ENCODE results near the gene IFT81.
A peak's percentile ranks its signal among the peaks of the same experiment; 100 is the strongest.
"Not testable (repeated sequence)": the region's sequence is repeated elsewhere in the genome, so short reads cannot be mapped to it uniquely, and the experiment has no call there.

Gene IFT81

GRCh38 chr12:110247340-110248095 lies 123.4 kb downstream of the IFT81 start:
- no peak for DNase-seq

DNA sequence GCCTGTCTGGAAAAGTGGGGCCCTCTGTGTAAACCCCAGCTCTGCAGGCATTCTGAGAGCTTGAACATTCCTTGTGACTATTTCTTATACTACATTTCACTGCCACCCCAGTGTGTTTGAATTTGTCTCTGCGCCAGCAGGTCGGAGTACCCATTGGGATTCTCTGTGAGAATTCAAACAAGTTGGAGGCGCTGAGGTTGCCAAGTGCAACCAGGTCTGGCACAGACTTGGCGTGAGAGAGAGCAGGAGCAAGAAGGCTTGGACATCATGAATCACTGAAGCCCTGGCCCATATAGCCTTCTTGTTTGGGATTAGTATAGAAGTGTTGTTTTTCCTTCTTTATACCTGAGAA lies 123.9 kb downstream of the IFT81 start:
- no peak for DNase-seq

DNA sequence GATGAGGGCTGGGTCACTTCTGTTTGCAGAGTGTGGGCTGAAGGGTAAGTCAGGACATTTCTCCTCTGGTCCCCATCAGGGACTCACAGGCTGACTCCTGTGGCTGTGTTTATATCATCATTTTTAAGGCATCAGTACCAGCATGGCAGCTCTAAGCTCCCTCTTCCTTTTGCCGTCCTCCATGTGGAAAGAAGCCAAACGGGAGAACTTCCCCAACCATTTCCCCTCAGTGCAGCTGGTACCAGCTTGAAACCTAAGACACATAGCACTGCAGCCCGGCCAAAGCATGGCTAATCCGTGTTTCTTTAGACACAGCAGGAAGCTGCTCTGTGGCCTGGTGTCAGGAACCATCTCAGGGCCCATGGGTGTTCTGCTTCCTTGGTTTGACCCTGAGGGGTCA lies 124.9 kb downstream of the IFT81 start:
- no peak for DNase-seq

DNA sequence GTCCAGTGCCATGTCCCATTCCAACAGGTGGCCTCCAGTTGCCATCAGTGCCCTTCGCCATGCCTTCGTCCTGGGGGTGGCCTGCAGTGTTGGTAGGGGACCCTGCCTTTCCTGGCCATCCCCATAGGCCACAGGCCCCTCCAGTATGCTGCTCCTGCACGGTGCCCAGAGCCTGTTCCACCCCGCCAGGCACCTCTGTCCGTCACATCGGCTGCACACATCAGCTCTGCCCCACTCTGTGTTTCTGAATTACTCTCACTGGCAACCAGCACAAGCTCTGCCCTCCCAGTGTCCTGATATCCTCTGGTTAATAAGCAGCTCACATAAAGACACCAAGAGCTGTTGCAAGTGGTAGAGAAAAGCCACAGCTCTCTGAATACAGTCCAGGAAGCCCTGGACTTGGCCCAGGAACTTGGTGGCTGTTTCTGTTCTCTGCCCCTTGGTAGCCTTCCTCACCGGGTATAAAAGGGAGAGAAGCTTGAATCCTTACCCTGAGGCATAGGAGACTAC lies 125.6 kb downstream of the IFT81 start:
- no peak for DNase-seq

DNA sequence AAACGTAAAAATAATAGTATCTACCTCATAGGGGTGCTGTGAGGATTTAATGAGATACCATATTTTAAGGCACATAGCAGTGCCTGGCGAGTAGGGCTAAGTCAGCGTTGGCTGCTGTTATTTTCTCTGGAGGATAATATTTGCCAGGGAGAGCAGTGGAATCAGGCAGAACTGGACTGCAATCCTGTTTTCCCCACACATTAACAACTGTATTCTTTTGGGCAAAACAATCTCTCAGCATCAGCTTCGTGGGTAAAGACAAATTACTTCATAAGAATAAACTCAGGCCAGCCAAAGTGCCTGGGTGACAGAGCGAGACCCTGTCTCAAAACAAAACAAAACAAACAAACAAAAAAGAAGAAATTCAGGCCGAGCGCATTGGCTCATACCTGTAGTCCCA lies 127.2 kb downstream of the IFT81 start:
- no peak for DNase-seq

DNA sequence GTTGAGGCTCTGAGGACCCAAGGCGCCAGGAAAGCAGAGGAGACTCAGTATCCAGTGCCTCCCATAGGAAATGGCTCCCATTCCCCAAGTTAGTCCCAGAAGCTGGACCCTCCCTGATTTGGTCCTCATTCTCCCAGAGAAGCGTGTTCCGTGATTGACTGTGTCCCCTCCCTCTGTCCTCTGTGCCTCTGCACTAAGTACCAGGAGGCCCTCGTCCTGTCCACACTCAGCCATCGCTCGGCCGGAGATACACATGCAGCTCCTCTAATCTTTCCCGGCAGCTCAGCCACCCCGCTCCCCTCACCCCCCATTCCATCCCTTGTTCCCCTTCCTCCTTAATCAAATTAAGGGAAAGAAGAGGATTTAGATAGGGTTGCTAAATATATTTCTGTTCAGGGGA lies 128.6 kb downstream of the IFT81 start:
- no peak for DNase-seq

GRCh38 chr12:110253176-110253575 lies 129.0 kb downstream of the IFT81 start:
- no peak for DNase-seq

GRCh38 chr12:110254971-110255540 lies 130.9 kb downstream of the IFT81 start:
- no peak for DNase-seq

GRCh38 chr12:110255890-110256456 lies 131.8 kb downstream of the IFT81 start:
- not testable (repeated sequence) for DNase-seq

GRCh38 chr12:110256780-110257431 lies 132.7 kb downstream of the IFT81 start:
- no peak for DNase-seq

DNA sequence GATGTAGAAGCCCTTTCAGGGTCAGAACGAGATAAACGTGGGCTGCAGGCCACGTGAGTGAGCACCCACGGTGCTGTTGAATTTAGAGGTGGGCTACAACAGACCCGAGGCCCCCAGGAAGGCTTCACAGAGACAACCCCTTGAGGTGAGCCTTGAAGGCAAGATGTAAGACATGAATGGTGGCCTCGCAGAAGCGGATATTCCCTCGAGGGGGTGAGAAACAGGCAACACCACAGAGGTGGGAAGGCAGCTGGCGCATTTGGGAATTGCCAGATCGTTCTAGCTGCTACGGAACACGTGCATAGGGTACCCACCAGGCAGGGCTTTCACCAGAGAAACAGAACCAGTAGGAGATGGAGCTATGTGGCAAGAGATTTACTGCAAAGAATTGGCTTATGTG lies 134.3 kb downstream of the IFT81 start:
- DNase-seq: no peak

DNA sequence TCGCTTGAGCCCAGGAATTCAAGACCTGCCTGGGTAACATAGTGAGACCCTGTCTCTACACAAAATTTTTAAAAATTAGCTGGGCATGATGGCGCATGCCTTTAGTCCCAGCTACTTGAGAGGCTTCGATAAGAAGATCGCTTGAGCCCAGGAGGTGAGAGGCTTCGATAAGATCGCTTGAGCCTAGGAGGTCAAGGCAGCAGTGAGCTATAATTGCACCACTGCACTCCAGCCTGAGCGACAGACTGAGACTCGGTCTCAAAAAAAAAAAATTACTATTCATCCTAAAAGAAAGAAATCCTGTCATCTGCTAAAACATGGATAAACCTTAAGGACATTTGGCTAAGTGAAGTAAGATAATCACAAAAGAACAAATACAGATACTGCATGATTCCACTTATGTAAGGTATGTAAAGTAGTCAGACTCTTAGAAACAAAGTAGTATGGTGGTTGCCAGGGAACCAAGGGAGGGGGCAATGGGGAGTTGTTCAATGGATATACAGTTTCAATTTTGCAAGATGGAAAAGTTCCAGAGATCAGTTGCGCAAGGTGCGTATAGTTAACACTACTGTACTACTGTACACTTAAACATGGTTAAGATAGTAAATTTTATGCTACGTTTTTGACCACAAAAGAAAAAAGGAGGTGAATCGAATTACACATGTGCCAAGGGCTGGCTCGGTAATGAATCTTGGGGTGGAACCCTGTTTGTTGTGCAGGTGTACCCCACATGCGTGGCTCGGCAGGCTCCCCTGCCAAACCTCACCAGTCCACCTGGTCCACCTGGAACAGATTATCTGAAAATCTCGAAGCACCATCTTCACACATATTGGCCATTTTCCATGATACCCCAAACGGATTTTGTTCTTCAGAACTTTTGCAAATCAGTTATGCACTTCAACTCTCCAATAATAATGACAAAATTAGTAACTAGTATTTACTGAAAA lies 138.6 kb downstream of the IFT81 start:
- DNase-seq: peak; percentile 30

- DNase-seq: no peak
Observed at GRCh38 chr12:110266381-110266960, 142.3 kb downstream of the IFT81 start.

DNA sequence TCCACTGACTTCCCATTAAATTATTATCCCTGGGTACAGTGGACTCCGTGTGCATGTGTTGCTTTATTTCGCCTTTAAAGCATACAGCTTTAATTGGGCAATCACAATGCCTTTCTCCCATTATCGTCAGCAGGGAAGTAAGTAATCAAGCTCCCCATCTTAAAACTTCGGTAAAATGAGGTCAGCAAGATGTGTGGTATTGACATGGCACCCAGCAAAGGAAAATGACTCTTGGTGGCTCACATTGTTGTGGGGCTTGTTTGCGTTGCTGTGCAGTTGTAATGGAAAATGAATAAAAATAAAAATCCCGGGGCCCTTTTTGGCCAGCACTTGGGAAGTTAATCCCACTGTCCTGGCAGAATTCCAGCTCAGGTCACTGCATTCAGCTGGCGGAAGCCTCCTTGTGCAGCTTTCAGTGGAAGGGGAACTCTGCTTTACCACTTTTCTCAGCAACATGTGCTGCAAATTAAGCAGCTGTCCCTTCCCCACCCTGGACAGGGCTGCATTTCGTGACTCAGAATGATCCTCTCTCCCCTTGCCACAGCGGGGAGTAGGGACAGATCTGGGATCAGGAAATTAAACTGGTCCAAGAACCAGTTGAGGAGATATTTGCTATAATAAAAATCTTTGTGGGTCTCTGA lies 142.9 kb downstream of the IFT81 start:
- no peak for DNase-seq

All from NCI-H226 (cell line).